ENCODE measurements around the gene TNPO3. TPM values are rescaled to one million over a fixed set of nuclear protein-coding genes. Genes with fewer than 3 reads are reported as not detected.
"Not testable (repeated sequence)": the region's sequence is repeated elsewhere in the genome, so short reads cannot be mapped to it uniquely, and the experiment has no call there.

TNPO3 gene
- polyA plus RNA-seq, 1 experiment, result 49.5 TPM

DNA sequence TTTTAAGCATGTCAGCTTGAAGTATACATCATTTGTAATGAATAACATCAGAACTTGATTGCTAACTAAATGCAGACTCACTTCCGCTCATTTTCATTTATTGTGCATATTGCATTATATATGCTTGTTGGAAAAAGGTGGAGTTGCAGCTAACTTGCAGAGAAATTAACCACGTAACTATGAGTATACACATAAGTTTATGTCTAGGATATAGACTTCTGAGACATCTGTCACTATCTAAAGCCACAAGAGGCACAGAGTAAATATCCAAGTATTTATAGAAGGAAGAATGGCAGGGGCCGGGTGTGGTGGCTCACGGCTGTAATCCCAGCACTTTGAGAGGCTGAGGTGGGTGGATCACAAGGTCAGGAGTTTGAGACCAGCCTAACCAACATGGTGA is 47.3 kb downstream of the TNPO3 start:
- H3K27me3 ChIP-seq (ENCODE audit: control insufficient read depth, insufficient read depth, low read length), result no peaks in the 10 kb centered on the region
- no peak for DNase-seq (ENCODE audit: low read depth, low spot score)
- no peak overlapping the region for H3K4me3 ChIP-seq (ENCODE audit: low read depth, low read length)
- H3K27ac ChIP-seq (ENCODE audit: low read depth, low read length), result no peak overlapping the region
- ChIA-PET CTCF (interaction anchor here (1.7 kb wide), 1 partner anchor 84 kb away, joined by 10 read pairs; no protein-coding TSS in a partner anchor), POLR2A (no interaction called here)
- H3K9me3 ChIP-seq (ENCODE audit: control insufficient read depth, insufficient read depth, low read length), result no peaks in the 10 kb centered on the region
- TF ChIP-seq CTCF (IDR thresholded peaks at IDR 0.05; ENCODE audit: low read depth, low read length), result no peak

DNA sequence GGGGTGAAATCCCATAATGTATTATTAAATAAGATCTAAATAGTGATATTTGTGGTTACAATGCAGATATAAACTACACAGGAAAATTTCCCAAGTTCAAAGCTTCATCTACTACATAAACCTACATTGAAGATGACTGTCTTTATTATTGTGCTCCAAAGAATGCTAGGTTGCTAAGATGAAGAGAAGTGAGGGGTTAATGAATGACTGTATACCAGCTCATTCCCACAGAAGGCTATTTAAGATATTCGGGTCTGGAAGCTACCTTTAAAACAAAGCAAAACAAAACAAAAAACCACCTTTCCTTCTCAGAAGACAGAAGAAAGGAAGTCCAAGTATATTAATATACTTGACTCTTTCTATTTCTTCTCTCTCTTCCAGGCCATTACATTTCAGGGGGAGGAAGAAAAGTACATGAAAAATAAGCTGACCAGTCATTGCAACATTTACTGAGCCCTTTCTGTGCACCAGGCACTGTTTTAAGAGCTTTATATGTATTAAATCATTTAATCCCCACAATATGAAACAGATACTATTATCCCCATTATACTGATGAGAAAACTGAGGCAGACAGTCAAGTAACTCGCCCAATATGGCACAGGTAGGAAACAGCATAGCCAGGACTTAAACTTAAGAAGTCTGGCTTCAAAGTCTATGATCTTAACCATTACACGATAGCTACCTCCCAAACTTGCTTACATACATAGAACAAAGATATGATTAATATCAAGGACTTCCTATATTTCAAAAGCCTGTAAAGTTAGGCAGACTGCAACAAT is 48.1 kb downstream of the TNPO3 start:
- ChIA-PET CTCF (interaction anchor here (0.9 to 1.7 kb wide), 2 partner anchors 84 to 201 kb away, joined by 3 to 10 read pairs; no protein-coding TSS in a partner anchor), POLR2A (interaction anchor here (0.9 kb wide), 1 partner anchor 47 kb away, joined by 3 read pairs; no protein-coding TSS in a partner anchor)
- Histone ChIP-seq H3K4me3 (ENCODE audit: low read depth, low read length) (no peak overlapping the region), H3K27ac (ENCODE audit: low read depth, low read length) (no peak overlapping the region), H3K27me3 (ENCODE audit: control insufficient read depth, insufficient read depth, low read length) (no peaks in the 10 kb centered on the region), H3K9me3 (ENCODE audit: control insufficient read depth, insufficient read depth, low read length) (no peaks in the 10 kb centered on the region)
- TF ChIP-seq CTCF (IDR thresholded peaks at IDR 0.05; ENCODE audit: low read depth, low read length), result no peak
- DNase-seq (ENCODE audit: low read depth, low spot score), result no peak

GRCh38 chr7:129005186-129005585 is 49.7 kb downstream of the TNPO3 start:
- no peaks in the 10 kb centered on the region for H3K9me3 ChIP-seq (ENCODE audit: control insufficient read depth, insufficient read depth, low read length)
- H3K4me3 ChIP-seq (ENCODE audit: low read depth, low read length), result no peak overlapping the region
- POLR2A ChIA-PET, result no interaction called here
- DNase-seq (ENCODE audit: low read depth, low spot score), result no peak
- no peaks in the 10 kb centered on the region for H3K27me3 ChIP-seq (ENCODE audit: control insufficient read depth, insufficient read depth, low read length)
- CTCF ChIA-PET, result no interaction called here
- H3K27ac ChIP-seq (ENCODE audit: low read depth, low read length), result no peak overlapping the region
- TF ChIP-seq CTCF (IDR thresholded peaks at IDR 0.05; ENCODE audit: low read depth, low read length), result no peak

DNA sequence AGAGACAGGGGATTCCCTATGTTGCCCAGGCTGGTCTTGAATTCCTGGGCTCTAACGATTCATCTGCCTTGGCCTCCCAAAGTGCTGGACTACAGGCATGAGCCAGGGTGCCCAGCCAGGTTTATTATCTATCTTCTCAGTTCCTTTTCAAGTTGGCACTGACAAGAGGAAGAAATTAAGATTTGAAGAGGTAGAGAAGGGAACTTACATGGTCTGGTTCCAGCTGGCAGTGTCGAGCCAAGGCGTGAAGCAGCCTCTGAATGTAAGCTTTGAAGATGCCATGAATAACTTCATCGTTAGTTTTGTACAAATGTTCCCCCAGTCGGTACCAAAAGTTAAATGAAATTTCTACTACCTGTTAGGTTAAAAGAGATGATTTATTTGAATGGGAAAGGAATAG is 57.7 kb downstream of the TNPO3 start:
- TF ChIP-seq CTCF (IDR thresholded peaks at IDR 0.05; ENCODE audit: low read depth, low read length), result no peak
- CTCF ChIA-PET, result no interaction called here

DNA sequence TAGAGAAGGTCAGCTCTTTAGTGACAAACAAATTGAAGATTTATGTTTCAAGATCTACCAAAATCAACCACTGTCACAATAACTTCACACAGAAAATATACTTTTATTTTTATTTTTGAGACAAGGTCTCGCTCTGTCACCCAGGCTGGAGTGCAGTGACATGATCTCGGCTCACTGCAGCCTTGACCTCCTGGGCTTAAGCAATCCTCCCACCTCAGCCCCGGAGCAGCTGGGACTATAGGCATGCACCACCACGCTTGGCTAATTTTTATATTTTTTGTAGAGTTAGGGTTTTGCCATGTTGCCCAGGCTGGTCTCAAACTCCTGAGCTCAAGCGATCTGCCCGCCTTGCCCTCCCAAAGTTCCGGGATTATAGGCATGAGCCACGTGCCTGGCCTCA is 60.4 kb downstream of the TNPO3 start:
- POLR2A ChIA-PET; H3K9me3 ChIP-seq (ENCODE audit: control insufficient read depth, insufficient read depth, low read length); H3K27me3 ChIP-seq (ENCODE audit: control insufficient read depth, insufficient read depth, low read length); H3K27ac ChIP-seq (ENCODE audit: low read depth, low read length); H3K4me3 ChIP-seq (ENCODE audit: low read depth, low read length); DNase-seq (ENCODE audit: low read depth, low spot score): not testable (repeated sequence)
- CTCF ChIA-PET, result interaction anchor here (1.4 kb wide), 1 partner anchor 97 kb away, joined by 3 read pairs; no protein-coding TSS in a partner anchor

More for the DNA sequence above, 57.7 kb downstream of the TNPO3 start:
- POLR2A ChIA-PET, result interaction anchor here (0.6 kb wide), 1 partner anchor 362 kb away, joined by 5 read pairs; no protein-coding TSS in a partner anchor
- Histone ChIP-seq H3K27ac (ENCODE audit: low read depth, low read length) (no peak overlapping the region), H3K9me3 (ENCODE audit: control insufficient read depth, insufficient read depth, low read length) (no peaks in the 10 kb centered on the region), H3K27me3 (ENCODE audit: control insufficient read depth, insufficient read depth, low read length) (no peaks in the 10 kb centered on the region), H3K4me3 (ENCODE audit: low read depth, low read length) (no peak overlapping the region)
- DNase-seq (ENCODE audit: low read depth, low spot score), result no peak
